ENCODE results near the gene DNAJB13. TPM values are rescaled to one million over a fixed set of nuclear protein-coding genes. Genes with fewer than 3 reads are reported as not detected.

Gene DNAJB13
- total and polyA plus RNA-seq, 2 of the 13 experiments (the other 11 are each of a cell fraction or from before 2014, with no cell fraction given) = 2.3 TPM; not detected in 1

GRCh38 chr11:74004759-74005615 is 54.2 kb downstream of the DNAJB13 start:
- ChIA-PET POLR2A (interaction anchor here (1.3 kb wide), 1 partner anchor 13 kb away, joined by 3 read pairs; no protein-coding TSS in a partner anchor), CTCF (ENCODE audit: low intra/inter-chr PET ratio, low total read pairs) (no interaction called here)
- H3K4me1 ChIP-seq (ENCODE audit: insufficient read depth, low read length) = peaks cover 48% of the 10 kb centered on the region
- no peak overlapping the region for H3K4me2 ChIP-seq (ENCODE audit: low read depth, low read length)
- H3K27ac ChIP-seq (ENCODE audit: extremely low read length, insufficient read depth, low read length) = no peak overlapping the region
- TF ChIP-seq ZNF101 (CRISPR knock-in tag; IDR thresholded peaks at IDR 0.05; ENCODE audit: borderline replicate concordance, low read depth) (no peak), ZFP91 (CRISPR knock-in tag; IDR thresholded peaks at IDR 0.05; ENCODE audit: borderline replicate concordance) (no peak), ZMAT3 (CRISPR knock-in tag; conservative IDR thresholded peaks at IDR 0.05) (no peak), ELF1 (CRISPR knock-in tag; IDR thresholded peaks at IDR 0.05) (no peak), ZNF704 (CRISPR knock-in tag; IDR thresholded peaks at IDR 0.05; ENCODE audit: borderline replicate concordance) (no peak), SRSF1 (optimal IDR thresholded peaks at IDR 0.05; ENCODE audit: low read depth, low read length) (no peak), ZNF264 (CRISPR knock-in tag; IDR thresholded peaks at IDR 0.05) (no peak), ZNF841 (CRISPR knock-in tag; IDR thresholded peaks at IDR 0.05; ENCODE audit: borderline replicate concordance) (no peak), ZIK1 (CRISPR knock-in tag; IDR thresholded peaks at IDR 0.05; ENCODE audit: borderline replicate concordance, low read depth) (no peak), ZBTB21 (CRISPR knock-in tag; IDR thresholded peaks at IDR 0.05) (no peak)
- H3K9ac ChIP-seq (ENCODE audit: insufficient read depth, low read depth, low read length) = no peak overlapping the region
- no peaks in the 10 kb centered on the region for H4K20me1 ChIP-seq (ENCODE audit: insufficient read depth, low read length)
- in situ Hi-C loops (cut with HindIII; ENCODE audit: extremely low pct_ligation_motif_present, low pct_unique_long_range_greater_than_20kb) (no loop called here), intact Hi-C loops (cut with micrococcal nuclease; ENCODE audit: unreplicated experiment) (no loop called here)
- no peaks in the 10 kb centered on the region for H3K36me3 ChIP-seq (replicated peaks in 1 of 2; ENCODE audit: control insufficient read depth in 1 of 2, insufficient read depth in 2 of 2, low read length in 2 of 2)
- H3K4me3 ChIP-seq (replicated peaks in 1 of 3; ENCODE audit: insufficient read depth in 1 of 3, low read depth in 2 of 3, low read length in 3 of 3) = no peak overlapping the region
- no peaks in the 10 kb centered on the region for H3K9me3 ChIP-seq (ENCODE audit: low read length)
- peak; percentile 43 for ATAC-seq
- 68% methylated on average over 10 of the region's 11 CpGs for WGBS (ENCODE audit: low lambda C conversion rate)
- no peak for FAIRE-seq
- no peak overlapping the region for H2AFZ ChIP-seq (ENCODE audit: low read length)
- DNase-seq (ENCODE audit: low spot score) = no peak
- no peaks in the 10 kb centered on the region for H3K27me3 ChIP-seq (ENCODE audit: control insufficient read depth in 1 of 2, insufficient read depth in 2 of 2, low read length in 2 of 2)
- no TSS peak for BruUV-seq (replicated peaks)
- no peaks in the 10 kb centered on the region for H3K79me2 ChIP-seq (ENCODE audit: insufficient read depth, low read length)

All from HepG2 (cell line).